Kidney epithelial cell (primary cell): ENCODE measurements around the gene PRKAR1B. TPM values are rescaled to one million over a fixed set of nuclear protein-coding genes. Genes with fewer than 3 reads are reported as not detected.

ENCODE experiments used
- DNase-seq: peaks from one replicate; pipeline ENCODE4 v3.0.0-alpha.2; 2010; ENCODE audit warnings: low read depth
- H3K27me3 ChIP-seq: 2 replicates; pipeline ENCODE4 v1.6.0; 2011; ENCODE audit warnings: low read length; ENCODE audit not compliant: control insufficient read depth, insufficient read depth
- H3K36me3 ChIP-seq: 2 replicates; pipeline ENCODE4 v1.5.1; 2011; ENCODE audit warnings: low read length; ENCODE audit not compliant: control insufficient read depth, insufficient read depth
- H3K4me3 ChIP-seq: 2 replicates; pipeline ENCODE4 v1.5.1; 2011; ENCODE audit warnings: low read depth, mild to moderate bottlenecking, control low read depth, low read length
- total RNA-seq: library from RNA; depleted of rRNA; stranded (reverse); fragments of >200 nt; gene quantifications from 2 replicates; pipeline ENCODE4 v1.2.3, GENCODE V29; 2015
- TF ChIP-seq, protein P1 (sequence below): IDR thresholded peaks from 2 replicates; pipeline ENCODE4 v1.5.1; 2011; ENCODE audit warnings: mild to moderate bottlenecking, moderate library complexity, low read length, control low read depth, inconsistent platforms; ENCODE audit not compliant: insufficient read depth, poor library complexity, severe bottlenecking

Gene PRKAR1B
- total RNA-seq, 1 donor from 2014 or later = 23.8 TPM

DNA sequence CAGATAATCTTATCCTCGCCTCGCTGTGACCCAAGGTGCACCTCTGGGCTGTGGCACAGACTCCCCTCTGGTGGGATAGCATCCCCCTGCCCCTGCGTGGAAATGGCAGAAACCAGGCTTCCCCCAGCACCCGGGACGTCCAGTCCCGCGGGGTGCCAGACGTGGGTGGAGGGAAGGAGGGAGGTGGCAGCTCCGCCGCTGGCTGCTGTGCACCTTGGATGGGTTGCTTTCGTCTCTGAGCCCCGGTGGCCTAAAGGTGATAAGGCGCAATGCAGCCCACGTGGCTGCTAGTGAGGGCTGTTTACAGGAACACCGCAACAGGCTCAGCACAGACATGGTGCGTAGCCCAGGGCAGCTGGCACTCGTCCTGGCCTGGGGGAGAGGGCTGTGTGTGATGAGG lies 193.8 kb downstream of the PRKAR1B start:
- TF ChIP-seq, protein P1, sequence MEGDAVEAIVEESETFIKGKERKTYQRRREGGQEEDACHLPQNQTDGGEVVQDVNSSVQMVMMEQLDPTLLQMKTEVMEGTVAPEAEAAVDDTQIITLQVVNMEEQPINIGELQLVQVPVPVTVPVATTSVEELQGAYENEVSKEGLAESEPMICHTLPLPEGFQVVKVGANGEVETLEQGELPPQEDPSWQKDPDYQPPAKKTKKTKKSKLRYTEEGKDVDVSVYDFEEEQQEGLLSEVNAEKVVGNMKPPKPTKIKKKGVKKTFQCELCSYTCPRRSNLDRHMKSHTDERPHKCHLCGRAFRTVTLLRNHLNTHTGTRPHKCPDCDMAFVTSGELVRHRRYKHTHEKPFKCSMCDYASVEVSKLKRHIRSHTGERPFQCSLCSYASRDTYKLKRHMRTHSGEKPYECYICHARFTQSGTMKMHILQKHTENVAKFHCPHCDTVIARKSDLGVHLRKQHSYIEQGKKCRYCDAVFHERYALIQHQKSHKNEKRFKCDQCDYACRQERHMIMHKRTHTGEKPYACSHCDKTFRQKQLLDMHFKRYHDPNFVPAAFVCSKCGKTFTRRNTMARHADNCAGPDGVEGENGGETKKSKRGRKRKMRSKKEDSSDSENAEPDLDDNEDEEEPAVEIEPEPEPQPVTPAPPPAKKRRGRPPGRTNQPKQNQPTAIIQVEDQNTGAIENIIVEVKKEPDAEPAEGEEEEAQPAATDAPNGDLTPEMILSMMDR = no peak
- no peak overlapping the region for H3K4me3 ChIP-seq
- DNase-seq = no peak
- no peaks in the 10 kb centered on the region for H3K36me3 ChIP-seq
- H3K27me3 ChIP-seq = peaks cover 3% of the 10 kb centered on the region

DNA sequence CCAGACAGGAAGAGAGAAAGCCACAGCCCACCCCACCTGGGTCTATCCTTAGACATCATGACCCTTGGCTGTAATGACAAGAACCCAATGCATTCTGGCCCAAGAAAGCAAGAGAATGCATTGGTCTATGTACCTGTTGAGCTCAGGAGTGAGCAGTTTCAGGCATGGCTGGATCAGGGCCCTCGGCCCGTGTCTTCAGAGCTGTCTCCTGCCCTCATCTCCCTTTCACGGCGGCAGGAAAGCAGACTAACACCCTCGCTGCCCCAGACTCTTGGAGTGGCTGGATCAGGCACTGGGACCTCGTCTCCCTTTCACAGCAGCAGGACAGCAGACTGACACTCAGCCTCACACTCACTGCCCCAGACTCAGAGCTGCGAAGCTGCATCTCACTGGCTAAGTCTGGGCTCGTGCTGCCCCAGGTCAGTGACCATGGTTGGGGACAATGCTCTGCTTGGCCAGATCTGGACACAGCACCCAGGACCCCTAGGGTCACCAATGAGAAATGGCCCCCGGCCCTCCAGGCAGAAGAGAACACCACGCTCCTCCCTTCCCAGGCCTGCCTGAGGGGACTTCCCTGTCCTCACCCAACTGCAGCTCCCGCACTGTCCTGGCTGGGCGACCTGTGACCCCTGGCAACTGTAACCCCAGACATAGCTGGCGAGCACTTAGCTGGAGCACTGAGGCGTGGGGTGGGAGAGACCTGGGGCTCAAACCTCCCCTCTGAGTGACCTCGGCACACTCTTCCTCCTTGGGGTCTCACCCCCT lies 194.5 kb downstream of the PRKAR1B start:
- Histone ChIP-seq H3K36me3 (no peaks in the 10 kb centered on the region), H3K27me3 (peaks cover 3% of the 10 kb centered on the region), H3K4me3 (no peak overlapping the region)
- TF ChIP-seq, protein P1 = no peak
- no peak for DNase-seq

DNA sequence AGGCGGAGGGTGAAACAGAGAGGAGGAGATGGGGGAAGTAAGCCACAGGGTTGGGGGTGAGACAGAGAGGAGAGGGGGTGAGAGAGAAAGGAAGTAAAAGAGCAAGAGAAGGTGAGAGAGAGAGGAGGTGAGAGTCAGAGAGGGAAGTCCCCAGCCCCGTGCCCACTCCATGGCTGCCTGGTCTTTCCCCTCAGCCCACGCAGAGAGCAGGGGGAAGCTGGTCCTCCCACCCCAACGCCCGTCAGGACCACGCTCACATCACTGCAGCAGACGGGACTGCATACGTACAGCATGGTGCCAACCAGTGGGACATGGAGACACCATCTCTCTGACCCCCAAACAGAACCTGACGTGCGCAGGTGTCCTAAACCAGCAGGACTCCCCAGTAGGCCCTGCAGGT lies 195.3 kb downstream of the PRKAR1B start:
- DNase-seq = no peak
- Histone ChIP-seq H3K36me3 (no peaks in the 10 kb centered on the region), H3K27me3 (peaks cover 3% of the 10 kb centered on the region), H3K4me3 (no peak overlapping the region)
- TF ChIP-seq, protein P1 = no peak

DNA sequence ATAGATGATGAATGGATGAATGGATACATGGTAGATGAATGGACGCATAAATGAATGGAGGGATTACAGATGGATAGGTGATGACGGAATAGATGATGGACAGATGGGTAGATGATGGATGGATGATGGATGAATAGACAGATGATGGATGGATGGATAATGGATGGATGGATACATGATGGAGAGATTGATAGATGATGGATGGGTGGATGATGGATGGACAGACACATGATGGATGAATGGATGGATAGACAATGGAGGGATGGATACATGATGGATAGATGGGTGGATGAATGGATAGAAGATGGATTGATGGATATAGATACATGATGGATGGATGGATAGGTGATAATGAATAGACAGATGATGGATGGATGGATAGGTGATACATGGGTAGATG lies 198.6 kb downstream of the PRKAR1B start:
- Histone ChIP-seq H3K27me3 (peaks cover 4% of the 10 kb centered on the region), H3K36me3 (no peaks in the 10 kb centered on the region), H3K4me3 (no peak overlapping the region)
- DNase-seq = no peak
- TF ChIP-seq, protein P1 = no peak

DNA sequence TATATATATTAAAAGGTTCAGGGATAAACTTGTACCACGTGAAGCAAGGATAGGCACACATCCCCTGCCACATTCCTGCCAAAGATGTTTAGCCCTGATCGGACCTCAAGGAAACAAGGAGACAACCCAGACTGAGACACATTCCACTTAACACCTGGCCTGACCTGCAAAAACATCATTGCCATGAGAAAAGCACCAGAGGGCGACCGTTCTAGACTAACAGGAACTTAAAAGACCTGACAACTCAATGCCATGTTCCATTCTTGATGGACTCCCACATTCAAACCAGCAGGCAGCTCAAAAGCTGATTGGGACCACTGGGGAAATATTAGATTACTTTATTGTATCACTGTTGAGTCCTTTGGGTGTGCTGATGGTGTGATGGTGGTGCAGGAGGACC lies 199.4 kb downstream of the PRKAR1B start:
- Histone ChIP-seq H3K4me3 (no peak overlapping the region), H3K36me3 (no peaks in the 10 kb centered on the region), H3K27me3 (peaks cover 9% of the 10 kb centered on the region)
- TF ChIP-seq, protein P1 = no peak
- no peak for DNase-seq
